Ascending aorta (tissue), 2 donors: ENCODE data around the gene EIF4E2. TPM values are rescaled to one million over a fixed set of nuclear protein-coding genes. Genes with fewer than 3 reads are reported as not detected.

ENCODE experiments used
- DNase-seq, 2 donors: peaks; one replicate each; pipeline ENCODE4 v3.0.0-alpha.2; 2019; ENCODE audit warnings: low spot score in 2 of 2
- H3K27ac ChIP-seq, 2 donors: fragments of 200-600 bp; sonication (generic); one replicate each; pipeline ENCODE4 v1.5.1; 2016 to 2017; ENCODE audit warnings: mild to moderate bottlenecking in 1 of 2
- H3K27me3 ChIP-seq: fragments of 200-600 bp; sonication (generic); one replicate; pipeline ENCODE4 v1.5.1; 2017
- H3K36me3 ChIP-seq, 2 donors: fragments of 200-600 bp; sonication (generic); one replicate each; pipeline ENCODE4 v1.5.1; 2016
- H3K4me1 ChIP-seq, 2 donors: fragments of 200-600 bp; sonication (generic); one replicate each; pipeline ENCODE4 v1.5.1; 2016 to 2017; ENCODE audit warnings: mild to moderate bottlenecking in 1 of 2
- H3K4me3 ChIP-seq, 2 donors: fragments of 200-600 bp; sonication (generic); one replicate each; pipeline ENCODE4 v1.5.1; 2016 to 2017; ENCODE audit warnings: mild to moderate bottlenecking in 1 of 2
- H3K9me3 ChIP-seq, 2 donors: fragments of 200-600 bp; sonication (generic); one replicate each; pipeline ENCODE4 v1.5.1; 2016
- intact Hi-C: fragments of 100-400 bp; cut with DNase I; formaldehyde crosslinking; loops from one replicate; pipeline ENCODE4 v1.15.1; 2023
- total RNA-seq: library from RNA; depleted of rRNA; stranded (reverse); fragments of >200 nt; gene quantifications from one replicate; pipeline ENCODE4 v1.1.0, GENCODE V29; 2016
- TF ChIP-seq, protein P1 (sequence below), 3 experiments: fragments of 200-600 bp in 2 of 3; fragments of 450-650 bp in 1 of 3; sonication (generic) in 2 of 3; IDR thresholded peaks; one replicate each; pipeline ENCODE4 v1.5.1; 2016 to 2019; ENCODE audit warnings: antibody characterized with exemption in 3 of 3, mild to moderate bottlenecking in 1 of 3, moderate library complexity in 1 of 3

Gene EIF4E2
- total RNA-seq, 1 donor from 2014 or later, result 16.7 TPM

DNA sequence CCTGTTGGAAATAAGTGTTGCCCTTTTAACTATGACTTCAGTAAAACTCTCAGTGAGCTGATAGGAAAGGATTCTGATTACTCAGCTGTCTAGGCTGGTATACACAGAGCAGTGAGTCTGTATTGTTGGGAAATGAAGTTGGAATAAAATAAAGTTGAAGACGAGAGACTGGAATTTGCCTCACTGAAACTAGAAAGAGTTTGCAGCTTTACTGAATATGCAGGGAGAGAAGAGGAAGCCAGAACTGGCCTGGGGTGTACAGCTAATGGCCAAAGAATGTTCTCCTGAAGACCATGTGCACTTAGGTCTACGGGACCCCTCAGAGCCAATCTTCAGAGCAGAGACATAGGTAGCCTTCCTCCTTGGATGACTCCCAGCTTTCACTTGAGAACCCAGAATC is 26.5 kb downstream of the EIF4E2 start:
- peaks cover 24 to 55% of the 10 kb centered on the region in 2 donors for H3K36me3 ChIP-seq

GRCh38 chr2:232577841-232578240 is 27.4 kb downstream of the EIF4E2 start:
- no peak for DNase-seq
- H3K27me3 ChIP-seq, result no peaks in the 10 kb centered on the region
- TF ChIP-seq, protein P1, sequence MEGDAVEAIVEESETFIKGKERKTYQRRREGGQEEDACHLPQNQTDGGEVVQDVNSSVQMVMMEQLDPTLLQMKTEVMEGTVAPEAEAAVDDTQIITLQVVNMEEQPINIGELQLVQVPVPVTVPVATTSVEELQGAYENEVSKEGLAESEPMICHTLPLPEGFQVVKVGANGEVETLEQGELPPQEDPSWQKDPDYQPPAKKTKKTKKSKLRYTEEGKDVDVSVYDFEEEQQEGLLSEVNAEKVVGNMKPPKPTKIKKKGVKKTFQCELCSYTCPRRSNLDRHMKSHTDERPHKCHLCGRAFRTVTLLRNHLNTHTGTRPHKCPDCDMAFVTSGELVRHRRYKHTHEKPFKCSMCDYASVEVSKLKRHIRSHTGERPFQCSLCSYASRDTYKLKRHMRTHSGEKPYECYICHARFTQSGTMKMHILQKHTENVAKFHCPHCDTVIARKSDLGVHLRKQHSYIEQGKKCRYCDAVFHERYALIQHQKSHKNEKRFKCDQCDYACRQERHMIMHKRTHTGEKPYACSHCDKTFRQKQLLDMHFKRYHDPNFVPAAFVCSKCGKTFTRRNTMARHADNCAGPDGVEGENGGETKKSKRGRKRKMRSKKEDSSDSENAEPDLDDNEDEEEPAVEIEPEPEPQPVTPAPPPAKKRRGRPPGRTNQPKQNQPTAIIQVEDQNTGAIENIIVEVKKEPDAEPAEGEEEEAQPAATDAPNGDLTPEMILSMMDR (IDR thresholded peaks at IDR 0.05), result no peak
- H3K4me3 ChIP-seq, result no peak overlapping the region
- H3K36me3 ChIP-seq, result peaks cover 28 to 55% of the 10 kb centered on the region in 2 donors
- no peaks in the 10 kb centered on the region for H3K9me3 ChIP-seq
- no peak overlapping the region for H3K27ac ChIP-seq
- intact Hi-C loops, result no loop called here
- H3K4me1 ChIP-seq, result no peaks in the 10 kb centered on the region

More for the DNA sequence above, 26.5 kb downstream of the EIF4E2 start:
- intact Hi-C loops, result no loop called here
- Histone ChIP-seq H3K9me3 (no peaks in the 10 kb centered on the region), H3K4me1 (no peaks in the 10 kb centered on the region), H3K27me3 (no peaks in the 10 kb centered on the region), H3K27ac (no peak overlapping the region), H3K4me3 (no peak overlapping the region)
- DNase-seq, result no peak
- TF ChIP-seq, protein P1 (IDR thresholded peaks at IDR 0.05), result no peak

DNA sequence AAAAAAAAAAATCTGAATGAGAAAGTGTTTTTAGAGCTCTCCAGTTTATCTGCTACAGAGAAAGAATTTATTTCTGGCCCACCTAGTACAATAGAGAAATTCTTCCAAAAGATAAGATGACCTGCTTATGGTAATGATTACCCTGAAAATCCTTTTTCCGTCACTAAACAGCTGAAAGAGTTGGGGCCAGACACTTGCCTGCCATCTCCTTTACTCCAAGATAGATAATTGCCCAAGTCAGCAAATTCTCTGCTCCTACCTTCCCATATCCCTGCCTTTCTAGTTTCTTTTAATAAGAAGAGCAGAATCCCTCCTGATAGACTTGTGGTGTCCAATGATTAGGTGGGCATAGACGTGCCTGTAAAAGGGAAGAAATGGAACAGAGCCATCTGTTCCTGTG is 28.1 kb downstream of the EIF4E2 start:
- intact Hi-C loops, result no loop called here
- TF ChIP-seq, protein P1 (IDR thresholded peaks at IDR 0.05), result no peak
- Histone ChIP-seq H3K4me3 (no peak overlapping the region), H3K36me3 (peaks cover 26 to 47% of the 10 kb centered on the region in 2 donors), H3K9me3 (no peaks in the 10 kb centered on the region), H3K27me3 (no peaks in the 10 kb centered on the region), H3K4me1 (no peaks in the 10 kb centered on the region), H3K27ac (no peak overlapping the region)
- no peak for DNase-seq

DNA sequence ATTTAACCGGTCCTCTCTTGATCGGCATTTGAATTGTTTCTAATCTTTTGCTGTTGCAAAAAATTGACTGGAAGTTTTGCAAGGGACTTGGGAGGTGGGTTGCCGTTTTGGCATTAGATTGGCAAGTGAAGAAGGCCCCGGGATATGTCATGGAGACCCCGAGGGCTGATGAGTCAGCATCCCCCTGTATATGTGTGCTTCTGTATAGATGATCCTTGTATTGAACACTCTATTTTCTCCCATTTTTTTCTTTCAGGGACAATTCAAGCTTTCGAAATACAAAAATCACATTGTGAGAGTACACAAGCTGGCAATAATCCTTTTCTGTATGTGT is 30.1 kb downstream of the EIF4E2 start:
- H3K4me1 ChIP-seq, result no peaks in the 10 kb centered on the region
- no peaks in the 10 kb centered on the region for H3K27me3 ChIP-seq
- DNase-seq, result no peak
- intact Hi-C loops, result no loop called here
- H3K27ac ChIP-seq, result no peak overlapping the region
- H3K9me3 ChIP-seq, result no peaks in the 10 kb centered on the region
- H3K4me3 ChIP-seq, result no peak overlapping the region
- H3K36me3 ChIP-seq, result peaks cover 13 to 35% of the 10 kb centered on the region in 2 donors
- TF ChIP-seq, protein P1 (IDR thresholded peaks at IDR 0.05), result no peak

GRCh38 chr2:232581725-232582124 is 31.2 kb downstream of the EIF4E2 start:
- no peaks in the 10 kb centered on the region for H3K4me1 ChIP-seq
- DNase-seq, result no peak
- H3K36me3 ChIP-seq, result peaks cover 13 to 35% of the 10 kb centered on the region in 2 donors
- no peak overlapping the region for H3K4me3 ChIP-seq
- TF ChIP-seq, protein P1 (IDR thresholded peaks at IDR 0.05), result no peak
- no peaks in the 10 kb centered on the region for H3K9me3 ChIP-seq
- intact Hi-C loops, result no loop called here
- H3K27ac ChIP-seq, result no peak overlapping the region
- no peaks in the 10 kb centered on the region for H3K27me3 ChIP-seq

- no peak overlapping the region for H3K27ac ChIP-seq
- TF ChIP-seq, protein P1 (IDR thresholded peaks at IDR 0.05), result no peak
- DNase-seq, result no peak
- no peaks in the 10 kb centered on the region for H3K9me3 ChIP-seq
- H3K4me3 ChIP-seq, result no peak overlapping the region
- peaks cover 13 to 35% of the 10 kb centered on the region in 2 donors for H3K36me3 ChIP-seq
- peaks cover 0 to 7% of the 10 kb centered on the region in 2 donors for H3K4me1 ChIP-seq
- H3K27me3 ChIP-seq, result no peaks in the 10 kb centered on the region
- intact Hi-C loops, result no loop called here
Observed at GRCh38 chr2:232584238-232584637, 33.7 kb downstream of the EIF4E2 start.
